GM19193 (cell line): ENCODE data around the gene OSBP2.

Source experiments
- POLR2A ChIP-seq: IDR thresholded peaks from 4 replicates; pipeline ENCODE4 v1.6.1; 2011; ENCODE audit not compliant: insufficient read depth, insufficient read length; ENCODE audit errors: extremely low read depth

Gene OSBP2, protein sequence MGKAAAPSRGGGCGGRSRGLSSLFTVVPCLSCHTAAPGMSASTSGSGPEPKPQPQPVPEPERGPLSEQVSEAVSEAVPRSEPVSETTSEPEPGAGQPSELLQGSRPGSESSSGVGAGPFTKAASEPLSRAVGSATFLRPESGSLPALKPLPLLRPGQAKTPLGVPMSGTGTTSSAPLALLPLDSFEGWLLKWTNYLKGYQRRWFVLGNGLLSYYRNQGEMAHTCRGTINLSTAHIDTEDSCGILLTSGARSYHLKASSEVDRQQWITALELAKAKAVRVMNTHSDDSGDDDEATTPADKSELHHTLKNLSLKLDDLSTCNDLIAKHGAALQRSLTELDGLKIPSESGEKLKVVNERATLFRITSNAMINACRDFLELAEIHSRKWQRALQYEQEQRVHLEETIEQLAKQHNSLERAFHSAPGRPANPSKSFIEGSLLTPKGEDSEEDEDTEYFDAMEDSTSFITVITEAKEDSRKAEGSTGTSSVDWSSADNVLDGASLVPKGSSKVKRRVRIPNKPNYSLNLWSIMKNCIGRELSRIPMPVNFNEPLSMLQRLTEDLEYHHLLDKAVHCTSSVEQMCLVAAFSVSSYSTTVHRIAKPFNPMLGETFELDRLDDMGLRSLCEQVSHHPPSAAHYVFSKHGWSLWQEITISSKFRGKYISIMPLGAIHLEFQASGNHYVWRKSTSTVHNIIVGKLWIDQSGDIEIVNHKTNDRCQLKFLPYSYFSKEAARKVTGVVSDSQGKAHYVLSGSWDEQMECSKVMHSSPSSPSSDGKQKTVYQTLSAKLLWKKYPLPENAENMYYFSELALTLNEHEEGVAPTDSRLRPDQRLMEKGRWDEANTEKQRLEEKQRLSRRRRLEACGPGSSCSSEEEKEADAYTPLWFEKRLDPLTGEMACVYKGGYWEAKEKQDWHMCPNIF

DNA sequence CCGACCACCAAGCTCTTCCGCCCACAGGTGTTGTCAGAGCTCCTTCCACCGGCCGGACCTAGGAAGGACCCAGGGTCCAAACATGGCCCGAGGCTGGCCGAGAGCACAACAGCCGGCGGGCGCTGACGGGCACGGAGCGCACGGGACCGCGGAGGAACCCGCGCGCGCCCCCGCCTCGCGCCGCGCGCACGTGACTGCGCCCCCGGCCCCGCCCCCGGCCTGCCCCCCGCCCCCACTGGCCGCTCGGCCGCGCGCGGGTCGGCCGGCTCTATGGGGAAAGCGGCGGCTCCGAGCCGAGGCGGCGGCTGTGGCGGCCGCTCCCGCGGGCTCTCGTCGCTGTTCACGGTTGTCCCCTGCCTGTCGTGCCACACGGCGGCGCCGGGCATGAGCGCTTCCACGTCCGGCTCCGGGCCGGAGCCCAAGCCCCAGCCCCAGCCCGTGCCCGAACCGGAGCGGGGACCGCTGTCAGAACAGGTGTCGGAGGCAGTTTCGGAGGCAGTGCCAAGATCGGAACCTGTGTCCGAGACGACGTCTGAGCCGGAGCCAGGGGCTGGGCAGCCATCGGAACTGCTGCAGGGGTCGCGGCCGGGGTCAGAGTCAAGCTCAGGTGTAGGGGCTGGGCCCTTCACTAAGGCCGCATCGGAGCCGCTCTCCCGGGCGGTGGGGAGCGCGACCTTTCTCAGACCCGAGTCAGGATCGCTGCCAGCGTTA, at the start of gene OSBP2:
TSS of gene OSBP2 (plus strand) at position 235 of the 711 bp plus-strand sequence. CDS start at position 271, 36 bp downstream.
- no peak for TF ChIP-seq POLR2A

DNA sequence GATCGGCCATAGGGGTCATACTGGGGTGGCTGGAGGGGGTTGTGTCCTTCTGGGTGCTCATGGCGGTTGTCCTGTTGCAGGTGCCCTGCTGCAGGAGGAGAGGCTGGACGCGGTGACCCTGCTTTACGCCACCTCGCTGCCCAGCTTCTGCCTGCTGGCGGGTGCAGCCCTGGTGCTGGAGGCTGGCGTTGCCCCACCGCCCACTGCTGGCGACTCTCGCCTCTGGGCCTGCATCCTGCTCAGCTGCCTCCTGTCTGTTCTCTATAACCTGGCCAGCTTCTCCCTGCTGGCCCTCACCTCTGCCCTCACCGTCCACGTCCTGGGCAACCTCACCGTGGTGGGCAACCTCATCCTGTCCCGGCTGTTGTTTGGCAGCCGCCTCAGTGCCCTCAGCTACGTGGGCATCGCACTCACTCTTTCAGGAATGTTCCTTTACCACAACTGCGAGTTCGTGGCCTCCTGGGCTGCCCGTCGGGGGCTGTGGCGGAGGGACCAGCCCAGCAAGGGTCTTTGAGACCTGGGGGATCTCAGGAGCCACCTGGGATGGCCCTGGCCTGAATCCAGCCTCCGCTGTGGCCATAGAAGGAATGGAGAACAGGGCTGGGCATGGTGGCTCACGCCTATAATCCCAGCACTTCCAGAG, 48.0 kb upstream of the OSBP2 start:
- TF ChIP-seq POLR2A = no peak

DNA sequence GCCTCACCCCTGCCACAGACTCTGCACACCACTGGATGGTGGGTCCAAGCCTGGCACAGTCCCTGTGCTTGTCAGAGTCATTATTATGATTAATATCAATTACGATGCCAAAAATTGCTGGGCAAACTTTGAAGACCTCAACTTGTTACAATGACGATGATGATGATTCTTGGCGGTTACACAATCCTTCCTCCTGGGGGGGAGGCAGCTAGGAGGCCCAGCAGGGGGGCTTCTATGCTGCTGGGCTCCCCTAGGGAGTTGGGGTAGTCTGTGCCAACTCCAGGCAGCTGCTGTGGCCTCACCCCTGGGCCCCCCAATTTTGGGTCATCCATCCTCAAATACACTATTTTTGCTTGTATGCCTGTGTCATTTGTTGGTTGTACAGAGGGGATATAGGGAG, 47.1 kb upstream of the OSBP2 start:
- no peak for TF ChIP-seq POLR2A

DNA sequence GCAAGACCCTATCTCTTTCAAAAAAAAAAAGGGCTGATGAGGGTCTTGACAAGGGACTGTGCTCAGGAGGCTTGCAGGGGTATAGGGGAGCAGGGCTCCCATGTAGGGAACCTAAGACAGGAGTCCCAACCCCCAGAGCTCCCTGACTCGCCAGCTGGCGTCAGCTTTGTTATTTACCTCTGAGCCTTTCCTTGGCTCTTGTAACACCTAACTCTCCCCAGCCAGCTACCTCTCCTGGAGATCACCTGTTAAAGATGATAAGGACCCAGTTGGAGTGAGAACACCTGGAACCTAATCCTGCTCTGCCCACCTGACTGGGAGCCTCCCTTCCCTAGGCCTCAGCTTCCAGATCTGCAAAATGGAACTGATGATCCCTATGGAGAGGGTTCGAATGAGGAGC, 45.8 kb upstream of the OSBP2 start:
- TF ChIP-seq POLR2A = no peak

DNA sequence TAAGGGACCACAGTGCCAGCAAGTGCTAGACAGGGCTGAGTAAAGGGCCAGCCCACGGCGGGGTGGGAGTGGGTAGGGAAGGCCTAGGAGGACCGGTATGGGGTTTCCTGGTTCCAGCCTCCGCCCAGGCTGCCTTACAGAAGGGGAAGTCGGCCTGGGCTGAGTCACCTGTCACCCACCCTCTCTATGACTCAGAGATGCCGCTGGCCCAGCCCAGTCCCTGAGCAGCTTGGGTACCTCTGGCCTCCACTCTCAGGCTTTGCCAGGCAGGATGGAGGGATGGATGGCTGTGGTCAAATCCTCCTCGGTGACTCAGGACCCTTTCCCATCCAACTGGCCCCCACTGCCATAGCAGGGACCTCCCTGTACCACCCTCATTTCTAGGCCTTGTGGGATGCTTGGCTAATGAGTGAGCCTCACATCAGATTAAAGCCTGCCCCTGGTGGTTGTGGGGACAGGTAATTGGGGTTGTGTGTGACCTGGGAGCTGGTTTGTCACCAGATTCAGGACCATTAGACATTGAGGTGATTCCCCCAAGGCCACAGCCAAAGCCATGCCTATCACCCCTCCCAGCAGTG, 45.2 kb upstream of the OSBP2 start:
- TF ChIP-seq POLR2A = no peak

DNA sequence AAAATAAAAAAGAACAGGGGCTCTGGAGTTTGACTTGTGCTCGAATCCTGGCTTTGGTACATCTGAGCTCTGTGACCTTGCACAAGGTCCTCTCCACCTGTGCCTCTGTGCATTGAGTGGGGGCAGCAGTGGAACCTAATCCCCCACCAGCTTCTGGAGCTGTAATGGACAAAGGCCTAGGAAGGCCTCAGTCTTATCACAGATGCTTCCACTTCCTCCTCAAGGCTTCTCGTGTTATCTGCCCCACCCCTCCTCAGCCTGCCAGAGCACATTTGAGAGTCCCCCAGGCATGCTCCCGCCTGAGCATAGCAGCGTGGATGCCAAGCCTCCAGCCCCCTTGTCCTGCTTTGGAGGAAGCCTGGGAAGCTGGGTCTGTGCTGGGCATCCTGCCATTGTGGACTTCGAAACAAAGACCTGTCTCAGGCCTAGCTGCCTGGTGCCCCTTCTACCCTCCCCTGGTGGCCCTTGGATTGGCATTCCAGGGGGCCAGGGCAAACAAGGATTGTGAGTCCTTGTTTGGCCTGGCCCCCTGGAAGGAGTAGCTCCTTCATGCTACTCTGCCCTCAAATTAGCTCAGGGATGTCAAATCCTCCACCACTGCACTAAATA, 44.1 kb upstream of the OSBP2 start:
- TF ChIP-seq POLR2A = no peak

DNA sequence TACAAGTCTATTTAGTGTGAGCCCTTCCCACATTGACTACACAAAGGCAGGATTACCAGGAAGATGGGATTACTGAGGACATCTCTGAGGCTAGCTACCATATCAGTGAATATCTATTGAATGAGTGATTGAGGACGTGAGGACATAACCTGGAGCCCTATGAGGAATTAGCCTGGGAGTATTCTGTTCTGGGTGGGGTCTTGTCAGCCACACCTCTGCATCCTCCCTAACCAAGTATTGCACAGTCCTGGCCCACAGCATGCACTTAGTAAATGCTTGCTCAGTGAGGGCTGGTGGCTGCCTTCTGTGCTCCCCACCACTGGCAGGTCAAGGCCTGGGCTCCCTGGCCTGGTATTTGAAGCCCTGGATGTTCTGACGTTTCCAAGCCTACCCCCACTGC, 41.8 kb upstream of the OSBP2 start:
- no peak for TF ChIP-seq POLR2A

DNA sequence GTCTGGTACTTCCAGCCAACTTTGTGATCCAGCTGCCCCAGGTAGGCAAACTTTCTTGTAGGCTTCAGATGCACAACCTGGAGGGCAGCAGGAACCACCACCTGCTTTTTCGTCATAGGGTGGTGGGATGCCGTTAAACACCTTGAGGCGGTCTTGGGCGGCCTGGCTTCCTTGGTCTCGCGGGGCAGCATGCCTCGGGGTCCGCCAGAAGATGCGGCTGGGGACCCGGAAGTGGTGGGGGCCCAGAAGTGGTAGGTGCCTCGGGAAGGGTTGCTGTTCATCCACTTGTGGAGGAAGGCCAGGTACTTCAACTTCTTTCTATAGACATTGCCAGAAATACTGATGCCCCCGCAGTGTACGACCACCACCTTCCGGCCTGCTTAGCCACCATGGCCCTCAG, 40.3 kb upstream of the OSBP2 start:
- TF ChIP-seq POLR2A = no peak

DNA sequence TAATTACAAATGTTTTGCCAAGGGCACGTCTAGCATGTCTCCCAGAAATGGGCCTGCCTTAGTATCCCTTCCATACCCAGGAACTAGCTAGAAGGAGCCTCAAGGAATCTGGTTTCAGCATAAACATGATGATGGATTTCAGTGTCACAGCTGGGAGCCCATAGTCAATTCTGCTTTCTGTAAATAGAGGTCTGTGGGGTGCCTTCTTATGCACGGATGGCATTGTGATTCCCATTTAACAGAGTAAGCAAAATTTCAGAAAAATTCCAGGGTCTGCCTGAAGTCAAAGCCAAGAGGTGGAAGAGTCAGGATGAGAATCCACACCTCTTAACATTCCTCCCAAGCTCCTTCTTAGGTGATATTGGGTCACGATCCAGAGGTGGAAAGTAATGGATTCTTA, 39.1 kb upstream of the OSBP2 start:
- TF ChIP-seq POLR2A = no peak

DNA sequence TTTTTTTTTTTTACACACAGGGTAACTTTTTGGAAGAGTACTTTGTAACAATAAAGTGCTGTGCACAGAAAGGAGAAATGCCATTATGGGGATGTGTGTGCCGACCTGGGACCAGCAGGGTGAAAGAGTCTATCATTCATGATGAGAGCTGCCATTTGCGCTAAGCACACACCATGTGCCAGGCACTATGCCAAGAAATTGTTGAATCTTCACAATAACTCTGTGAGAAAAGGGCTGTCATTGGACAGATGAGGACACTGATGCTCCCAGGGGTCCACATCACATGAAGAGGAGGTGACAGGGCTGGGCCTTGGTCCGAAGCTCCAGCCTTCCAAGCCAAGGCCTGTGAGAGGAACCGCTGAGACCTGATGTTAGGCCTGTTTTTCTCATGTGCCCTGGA, 32.6 kb upstream of the OSBP2 start:
- TF ChIP-seq POLR2A = no peak

DNA sequence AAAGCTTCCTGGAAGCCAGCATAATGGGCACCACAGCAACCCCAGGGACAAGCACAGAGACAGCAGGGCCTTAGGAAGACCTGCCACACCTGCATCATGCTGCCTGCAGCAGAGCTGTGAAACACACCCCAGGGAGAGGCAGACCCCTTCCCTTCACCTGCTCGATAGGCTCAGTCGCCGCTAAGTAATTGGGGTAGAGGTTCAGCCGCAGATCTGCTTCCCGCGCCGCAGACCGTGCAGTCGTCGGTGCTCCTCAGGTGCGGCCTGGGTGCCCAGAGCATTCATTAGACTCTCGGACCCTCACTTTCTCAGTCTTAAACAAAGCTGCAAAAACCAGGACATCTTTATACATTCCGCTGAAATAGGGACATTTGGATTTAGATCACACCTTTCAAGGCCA, 29.9 kb upstream of the OSBP2 start:
- TF ChIP-seq POLR2A = no peak

DNA sequence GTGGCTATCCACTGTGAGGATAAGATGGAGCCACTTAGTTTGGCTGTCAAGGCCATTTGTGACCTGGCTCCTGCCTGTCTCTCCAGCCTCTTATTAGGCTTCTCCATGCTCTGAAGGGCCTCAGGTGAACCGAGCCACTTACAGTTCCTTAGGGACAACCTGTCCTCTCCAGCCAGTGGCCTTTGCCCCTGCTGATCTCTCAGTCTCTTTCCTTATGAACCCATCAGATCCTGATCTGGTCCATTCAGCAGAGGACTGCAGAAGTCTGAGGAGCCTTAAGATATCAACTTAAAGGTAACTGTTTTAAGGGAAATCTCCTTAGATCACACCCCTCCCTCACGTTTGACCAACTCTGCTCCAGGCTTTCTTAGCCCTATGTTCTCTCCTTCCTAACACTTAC, 29.4 kb upstream of the OSBP2 start:
- TF ChIP-seq POLR2A = no peak

DNA sequence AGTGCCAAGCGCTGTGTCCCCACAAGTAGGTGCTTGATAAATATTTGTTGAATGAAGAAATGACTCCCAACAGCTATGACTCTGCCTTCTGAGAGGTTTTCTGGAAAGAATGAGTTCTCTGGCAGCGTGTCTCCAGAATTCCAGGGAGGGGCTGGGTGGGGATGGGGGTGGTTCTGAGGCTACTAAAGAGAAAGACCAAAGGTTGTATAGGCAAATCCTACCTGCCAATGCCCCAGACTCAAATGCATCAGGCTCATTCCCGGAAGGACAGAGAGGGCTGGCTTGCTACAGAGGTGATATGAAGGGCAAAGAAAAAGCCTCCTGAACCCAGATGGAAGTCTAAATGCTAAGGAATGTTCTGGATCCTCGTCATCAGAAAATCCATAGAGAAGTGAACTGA, 28.9 kb upstream of the OSBP2 start:
- no peak for TF ChIP-seq POLR2A

DNA sequence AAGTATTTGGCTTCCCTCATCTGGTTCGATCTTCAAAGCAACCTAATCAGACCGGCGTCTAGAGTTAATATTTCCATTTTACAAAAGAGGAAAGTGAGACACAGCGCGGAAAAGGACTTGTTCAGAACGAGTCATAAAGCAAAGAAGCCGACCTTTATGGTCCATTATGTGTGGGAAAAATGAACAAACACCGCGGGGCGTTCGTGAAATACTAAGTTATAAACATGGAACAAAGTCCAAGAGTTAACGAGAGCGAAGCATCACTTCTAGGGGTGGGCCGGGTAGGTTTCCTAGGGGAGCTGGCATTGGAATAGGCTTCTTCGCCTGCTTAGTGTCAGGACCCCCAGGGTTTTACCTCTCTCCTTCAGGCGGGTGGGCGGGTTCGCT, 27.6 kb upstream of the OSBP2 start:
- no peak for TF ChIP-seq POLR2A
